Spleen (tissue), 7 donors: ENCODE measurements around the gene MIDN.

Source experiments
- POLR2A ChIP-seq, 3 donors: fragments of 450-650 bp; IDR thresholded peaks; one replicate each; pipeline ENCODE4 v1.5.1; 2017; ENCODE audit warnings: antibody characterized with exemption in 3 of 3, mild to moderate bottlenecking in 1 of 3
- TF ChIP-seq, protein P1 (sequence below), 11 experiments: fragments of 200-600 bp in 7 of 11; fragments of 450-650 bp in 4 of 11; sonication (generic) in 4 of 11; IDR thresholded peaks in 8 of 11; conservative IDR thresholded peaks in 3 of 11; 1 replicate in 7 of 11; 2 replicates in 4 of 11; pipeline versions ENCODE4 v1.4.0 to v1.8.0; 2016 to 2021; ENCODE audit warnings: antibody characterized with exemption in 11 of 11, inconsistent platforms in 4 of 11, mild to moderate bottlenecking in 1 of 11
- donor health status: DM: no; HTN: no; CAD: no; lungs with moderate emphysema.
- donor health status: DM: no; HTN: no; CAD: no.
- donor health status: DM: no; HTN: no; CAD: no.

DNA sequence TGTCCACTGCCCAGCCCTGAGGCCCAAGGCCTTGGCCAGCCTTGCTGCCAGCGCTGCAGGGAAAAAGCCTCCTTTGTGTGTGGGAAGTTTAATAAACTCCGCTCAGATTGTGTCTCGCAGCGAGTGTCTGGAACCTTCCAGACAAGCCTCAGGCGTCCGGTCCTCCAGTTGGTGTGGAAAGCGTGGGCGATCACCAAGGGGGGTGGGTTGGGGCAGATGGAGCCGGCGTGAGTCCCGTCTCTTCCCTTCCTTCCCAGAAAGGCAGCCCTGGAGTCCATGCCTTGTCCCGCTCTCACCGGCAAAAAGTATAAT, 38.2 kb upstream of the MIDN start:
- TF ChIP-seq, protein P1, sequence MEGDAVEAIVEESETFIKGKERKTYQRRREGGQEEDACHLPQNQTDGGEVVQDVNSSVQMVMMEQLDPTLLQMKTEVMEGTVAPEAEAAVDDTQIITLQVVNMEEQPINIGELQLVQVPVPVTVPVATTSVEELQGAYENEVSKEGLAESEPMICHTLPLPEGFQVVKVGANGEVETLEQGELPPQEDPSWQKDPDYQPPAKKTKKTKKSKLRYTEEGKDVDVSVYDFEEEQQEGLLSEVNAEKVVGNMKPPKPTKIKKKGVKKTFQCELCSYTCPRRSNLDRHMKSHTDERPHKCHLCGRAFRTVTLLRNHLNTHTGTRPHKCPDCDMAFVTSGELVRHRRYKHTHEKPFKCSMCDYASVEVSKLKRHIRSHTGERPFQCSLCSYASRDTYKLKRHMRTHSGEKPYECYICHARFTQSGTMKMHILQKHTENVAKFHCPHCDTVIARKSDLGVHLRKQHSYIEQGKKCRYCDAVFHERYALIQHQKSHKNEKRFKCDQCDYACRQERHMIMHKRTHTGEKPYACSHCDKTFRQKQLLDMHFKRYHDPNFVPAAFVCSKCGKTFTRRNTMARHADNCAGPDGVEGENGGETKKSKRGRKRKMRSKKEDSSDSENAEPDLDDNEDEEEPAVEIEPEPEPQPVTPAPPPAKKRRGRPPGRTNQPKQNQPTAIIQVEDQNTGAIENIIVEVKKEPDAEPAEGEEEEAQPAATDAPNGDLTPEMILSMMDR (IDR thresholded peaks at IDR 0.05 in 8 of 11, conservative IDR thresholded peaks at IDR 0.05 in 3 of 11): no peak
- TF ChIP-seq POLR2A (IDR thresholded peaks at IDR 0.05): no peak
